GM13977 (cell line): ENCODE measurements around the gene ILKAP.

Experiments used
- DNase-seq: peaks from one replicate; pipeline ENCODE4 v3.0.0; 2012; ENCODE audit warnings: low spot score
- in situ Hi-C: fragments of 300-500 bp; cut with MboI; formaldehyde crosslinking; loops from one replicate; pipeline ENCODE4 v1.12.0; 2022; ENCODE audit warnings: low sequenced_read_pairs, low pct_unique_long_range_greater_than_20kb, mixed read lengths, inconsistent platforms; ENCODE audit not compliant: unreplicated experiment
- TF ChIP-seq, protein P1 (sequence below): IDR thresholded peaks from 2 replicates; pipeline ENCODE4 v1.5.1; 2012; ENCODE audit warnings: mild to moderate bottlenecking, control low read depth; ENCODE audit not compliant: insufficient read depth; ENCODE audit errors: extremely low read depth, missing control alignments

ILKAP gene

GRCh38 chr2:238139196-238140039, 64.1 kb downstream of the ILKAP start:
- peak; percentile 67 for DNase-seq
- in situ Hi-C loops: no loop called here
- TF ChIP-seq, protein P1, sequence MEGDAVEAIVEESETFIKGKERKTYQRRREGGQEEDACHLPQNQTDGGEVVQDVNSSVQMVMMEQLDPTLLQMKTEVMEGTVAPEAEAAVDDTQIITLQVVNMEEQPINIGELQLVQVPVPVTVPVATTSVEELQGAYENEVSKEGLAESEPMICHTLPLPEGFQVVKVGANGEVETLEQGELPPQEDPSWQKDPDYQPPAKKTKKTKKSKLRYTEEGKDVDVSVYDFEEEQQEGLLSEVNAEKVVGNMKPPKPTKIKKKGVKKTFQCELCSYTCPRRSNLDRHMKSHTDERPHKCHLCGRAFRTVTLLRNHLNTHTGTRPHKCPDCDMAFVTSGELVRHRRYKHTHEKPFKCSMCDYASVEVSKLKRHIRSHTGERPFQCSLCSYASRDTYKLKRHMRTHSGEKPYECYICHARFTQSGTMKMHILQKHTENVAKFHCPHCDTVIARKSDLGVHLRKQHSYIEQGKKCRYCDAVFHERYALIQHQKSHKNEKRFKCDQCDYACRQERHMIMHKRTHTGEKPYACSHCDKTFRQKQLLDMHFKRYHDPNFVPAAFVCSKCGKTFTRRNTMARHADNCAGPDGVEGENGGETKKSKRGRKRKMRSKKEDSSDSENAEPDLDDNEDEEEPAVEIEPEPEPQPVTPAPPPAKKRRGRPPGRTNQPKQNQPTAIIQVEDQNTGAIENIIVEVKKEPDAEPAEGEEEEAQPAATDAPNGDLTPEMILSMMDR: peak; percentile 72

- in situ Hi-C loops: no loop called here
- TF ChIP-seq, protein P1: no peak
- no peak for DNase-seq
Measured at GRCh38 chr2:238138331-238139195, 64.9 kb downstream of the ILKAP start, which contains the start of gene KLHL30. KLHL30 (plus strand) TSS chr2:238138668; CDS start chr2:238140755, 2,087 bp downstream.

GRCh38 chr2:238137885-238138284, 65.6 kb downstream of the ILKAP start:
- in situ Hi-C loops: no loop called here
- TF ChIP-seq, protein P1: no peak
- DNase-seq: no peak

DNA sequence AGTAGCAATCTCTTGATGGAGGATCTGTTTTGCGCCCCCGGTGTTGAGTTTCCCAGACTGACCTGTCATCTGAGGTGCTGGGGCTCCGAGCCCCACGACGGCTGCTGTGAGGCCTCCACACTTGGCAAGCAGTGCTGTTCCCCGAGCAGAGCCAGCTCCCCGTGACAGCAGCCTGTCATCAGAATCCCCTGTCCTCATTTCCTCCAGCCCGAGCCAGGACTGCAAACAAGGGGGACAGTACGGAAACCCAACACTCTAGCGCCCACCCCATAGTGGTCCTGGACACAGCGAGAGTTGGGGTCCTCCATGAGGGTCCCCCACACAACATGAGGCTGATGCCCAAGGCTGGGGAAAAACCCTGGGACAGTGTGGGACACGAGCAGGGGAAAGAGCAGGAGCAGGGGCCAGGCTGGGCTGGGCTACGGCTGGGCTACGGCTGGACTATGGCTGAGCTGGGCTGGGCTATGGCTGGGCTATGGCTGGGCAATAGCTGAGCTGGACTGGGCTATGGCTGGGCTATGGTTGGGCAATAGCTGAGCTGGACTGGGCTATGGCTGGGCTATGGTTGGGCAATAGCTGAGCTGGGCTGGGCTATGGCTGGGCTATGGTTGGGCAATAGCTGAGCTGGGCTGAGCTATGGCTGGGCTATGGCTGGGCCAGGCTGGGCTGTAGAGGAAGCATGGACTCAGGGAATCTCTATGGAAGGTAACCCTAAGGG, 66.5 kb downstream of the ILKAP start:
- DNase-seq: no peak
- in situ Hi-C loops: no loop called here
- TF ChIP-seq, protein P1: no peak

GRCh38 chr2:238135601-238136150, 67.8 kb downstream of the ILKAP start:
- TF ChIP-seq, protein P1: no peak
- in situ Hi-C loops: no loop called here
- no peak for DNase-seq

DNA sequence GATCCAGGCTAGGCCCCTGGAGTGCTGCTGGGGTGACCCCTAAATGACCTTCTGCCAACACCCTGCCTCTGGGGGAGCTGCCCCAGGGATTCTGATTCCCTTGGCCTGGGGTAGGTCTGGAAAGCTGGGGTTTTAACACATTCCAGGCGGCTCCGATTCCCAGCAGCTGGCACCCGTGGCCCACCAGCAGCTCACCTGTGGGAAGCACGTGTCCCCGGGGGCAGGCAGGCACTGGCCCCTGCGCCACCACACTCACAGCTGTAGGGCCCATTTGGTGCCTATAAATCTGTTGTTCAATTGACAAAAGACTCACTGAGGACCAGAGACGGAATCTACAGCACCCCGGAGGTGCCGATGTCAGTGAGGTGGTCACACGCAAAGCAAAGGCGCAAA, 69.1 kb downstream of the ILKAP start:
- no peak for DNase-seq
- TF ChIP-seq, protein P1: no peak
- in situ Hi-C loops: no loop called here
